NCI-H748 (cell line): Measurements from ENCODE around the gene KCTD12.

Experiments used
- DNase-seq: peaks from one replicate; lab custom pipeline; 2025; ENCODE audit not compliant: unreplicated experiment; lab: John Stamatoyannopoulos, UW

Gene KCTD12

DNA sequence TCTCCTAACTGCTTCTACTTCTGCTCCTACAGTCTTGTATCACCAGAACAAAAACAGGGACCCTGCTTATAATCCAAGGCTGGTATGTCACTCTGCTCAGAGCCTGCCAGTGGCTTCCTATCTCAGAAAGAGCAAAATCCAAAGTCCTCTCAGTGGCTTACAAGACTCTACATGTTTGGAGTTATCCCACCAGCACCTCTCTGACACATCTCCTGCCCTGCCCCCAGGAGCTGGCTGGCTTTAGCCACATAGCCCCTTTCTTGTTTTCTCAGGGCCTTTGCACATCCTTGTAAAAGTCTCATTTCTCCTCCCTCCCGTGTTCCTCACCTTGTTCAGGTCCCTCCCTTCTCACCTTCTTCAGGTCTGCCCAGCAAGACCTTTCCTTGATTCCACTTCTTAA, 2.2 kb upstream of the KCTD12 start:
- DNase-seq = no peak

DNA sequence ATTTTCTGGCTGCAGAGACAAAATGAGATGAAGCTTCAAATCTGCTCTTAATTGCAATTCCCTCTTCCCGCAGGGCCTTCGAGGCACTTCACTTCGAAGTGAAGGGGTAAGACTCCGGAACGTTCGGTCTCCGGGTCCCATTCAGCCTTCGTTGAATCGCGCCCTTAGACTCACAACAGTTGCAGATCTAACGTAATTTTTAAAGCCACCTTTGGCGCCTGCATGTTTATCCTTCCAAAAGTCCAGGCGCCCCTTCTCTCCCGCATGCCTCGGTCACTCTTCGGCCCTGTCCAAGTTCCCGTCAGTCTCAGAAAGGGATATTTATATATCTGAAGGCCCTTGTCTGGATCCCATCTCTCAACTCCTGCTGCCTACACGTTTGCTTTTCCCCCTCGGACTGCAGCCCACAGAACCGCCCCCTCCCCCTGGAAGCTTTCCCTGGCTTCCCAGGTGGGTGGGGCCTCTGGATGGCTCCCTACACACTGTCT, 915 bp upstream of the KCTD12 start:
- peak; percentile 38 for DNase-seq

DNA sequence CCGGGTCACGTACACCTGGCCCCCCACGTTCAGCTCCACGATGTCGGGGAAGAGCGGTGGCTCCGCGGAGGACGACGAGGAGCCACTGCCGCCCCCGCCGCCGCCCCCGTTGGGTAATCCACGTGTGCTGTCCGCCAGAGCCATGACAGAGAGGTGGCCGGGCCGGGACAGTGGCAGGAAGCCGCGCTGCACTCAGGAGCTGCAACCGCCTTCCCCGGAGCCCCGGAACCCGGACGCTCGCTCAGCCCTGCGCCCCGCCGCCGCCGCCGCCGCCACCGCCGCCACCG, 257 bp downstream of the KCTD12 start:
- no peak for DNase-seq

DNA sequence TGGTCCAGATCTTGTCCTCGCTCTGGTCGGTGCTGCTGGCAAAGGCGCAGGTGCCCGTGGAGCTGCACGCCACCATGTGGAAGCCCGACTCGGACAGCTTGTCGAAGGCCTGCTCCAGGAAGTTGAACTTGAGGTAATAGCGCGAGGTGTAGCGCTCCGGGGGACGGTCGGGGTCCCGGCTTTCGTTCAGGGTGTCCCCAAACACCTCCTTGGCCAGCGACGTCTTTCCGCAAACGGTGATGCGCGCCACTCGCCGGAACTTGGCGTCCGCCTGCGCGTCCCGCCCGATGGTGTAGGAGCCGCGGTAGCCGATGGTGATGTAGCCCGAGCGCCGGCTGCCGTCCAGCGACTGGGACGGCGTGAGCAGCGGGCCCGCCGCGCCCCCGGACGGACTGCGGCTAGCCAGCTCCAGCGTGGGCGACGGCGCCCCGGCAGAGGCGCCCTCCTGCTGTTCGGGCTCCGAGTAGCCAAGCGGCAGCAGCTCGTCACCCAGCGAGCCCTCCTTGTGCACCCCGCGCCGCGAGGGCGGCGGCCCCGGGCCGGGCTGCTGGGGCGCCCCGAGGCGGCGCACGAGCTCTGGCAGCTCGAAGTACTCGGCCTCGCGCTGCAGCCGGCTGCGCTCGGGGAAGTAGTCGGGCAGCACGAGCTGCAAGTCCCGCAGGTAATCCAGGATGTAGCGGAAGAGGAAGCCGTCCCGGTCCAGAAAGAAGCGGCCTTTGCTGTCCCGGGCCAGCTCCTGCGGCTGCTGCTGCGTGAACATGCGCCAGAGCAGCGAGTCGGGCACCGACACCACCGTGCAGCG, 801 bp downstream of the KCTD12 start:
- peak; percentile 85 for DNase-seq

DNA sequence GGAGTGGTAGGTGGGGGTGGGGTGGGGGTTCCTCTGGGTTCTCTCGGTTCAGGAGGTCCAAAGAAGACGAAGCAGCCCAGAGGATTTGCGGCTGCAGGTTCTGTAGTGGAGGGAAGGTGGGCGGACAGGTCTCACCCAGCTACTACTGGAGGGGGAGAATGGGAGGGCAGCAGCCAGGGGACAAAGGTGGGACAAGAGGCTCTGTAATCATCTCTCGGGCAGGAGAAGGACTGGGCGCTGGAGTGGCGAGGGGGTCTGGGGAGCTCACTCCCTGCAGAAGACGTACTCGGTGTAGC, 1.4 kb downstream of the KCTD12 start:
- no peak for DNase-seq

DNA sequence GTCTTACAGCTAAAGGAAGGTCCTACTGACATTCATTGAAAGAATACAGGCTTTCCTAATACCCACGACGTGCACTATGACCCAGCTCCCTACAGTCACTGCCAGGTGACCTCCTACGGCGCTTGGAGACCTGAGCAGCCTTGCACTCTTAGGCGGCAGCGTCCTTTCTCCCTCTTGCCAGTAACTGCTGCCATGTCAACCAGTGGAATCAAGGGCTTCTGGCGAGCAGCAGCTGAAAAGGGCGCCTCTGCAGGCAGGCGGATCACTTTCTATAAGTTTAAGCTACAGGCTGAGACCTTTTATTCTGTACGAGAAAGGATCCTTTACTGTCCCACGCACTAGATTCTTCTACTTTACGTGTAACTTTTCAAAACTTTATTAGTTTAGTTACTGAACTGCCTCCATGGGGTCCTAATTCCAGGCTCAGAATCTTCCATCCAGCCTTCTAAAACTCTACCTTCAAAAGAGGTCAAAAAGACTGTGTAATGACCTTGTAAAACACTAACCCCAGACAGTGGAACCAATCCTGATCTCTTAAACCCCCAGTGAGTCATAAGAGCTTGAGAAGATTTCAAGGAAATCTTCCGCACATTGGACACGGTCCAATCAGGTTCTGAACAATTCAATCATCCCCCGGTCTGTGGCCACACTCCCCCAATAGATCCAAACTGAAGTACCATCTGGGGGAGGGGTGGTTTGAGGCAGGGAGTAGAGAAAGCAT, 1.9 kb downstream of the KCTD12 start:
- peak; percentile 83 for DNase-seq

DNA sequence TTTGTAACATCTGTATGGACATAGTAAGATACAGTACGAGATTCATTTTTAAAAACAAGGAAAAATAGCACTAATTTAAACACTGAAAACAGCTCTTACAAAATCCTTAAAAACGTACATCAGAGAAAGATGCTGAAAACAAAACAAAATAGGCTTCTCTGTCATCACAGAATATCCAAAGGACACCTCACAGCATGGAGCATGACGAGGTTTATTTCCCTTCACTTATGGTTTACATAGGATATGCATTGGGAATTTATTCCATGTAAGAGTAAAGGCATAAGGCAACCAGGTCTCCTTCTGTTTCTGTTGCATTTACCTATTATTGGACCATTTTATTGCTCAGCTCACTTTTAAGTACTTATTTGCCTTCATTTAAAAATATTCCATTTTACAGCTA, 3.0 kb downstream of the KCTD12 start:
- DNase-seq = no peak

DNA sequence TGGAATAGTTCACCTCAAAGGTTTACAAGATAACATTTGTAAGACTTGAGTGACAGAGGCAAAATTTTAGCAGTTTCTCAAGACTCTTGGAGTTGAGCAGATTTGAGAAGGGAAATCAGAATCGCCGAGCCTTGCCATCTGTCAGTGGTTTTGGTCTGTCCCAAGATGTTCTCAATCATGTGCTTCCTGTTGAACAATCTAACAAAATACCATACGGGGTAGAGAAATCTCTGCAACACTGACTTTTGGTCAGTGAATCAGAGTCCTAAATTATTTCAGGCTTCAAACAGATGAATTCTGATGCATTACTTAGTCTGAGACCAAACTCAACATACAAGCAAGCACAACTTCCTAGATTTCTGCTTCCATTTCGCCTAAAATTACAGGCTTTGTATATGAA, 3.8 kb downstream of the KCTD12 start:
- DNase-seq = no peak

DNA sequence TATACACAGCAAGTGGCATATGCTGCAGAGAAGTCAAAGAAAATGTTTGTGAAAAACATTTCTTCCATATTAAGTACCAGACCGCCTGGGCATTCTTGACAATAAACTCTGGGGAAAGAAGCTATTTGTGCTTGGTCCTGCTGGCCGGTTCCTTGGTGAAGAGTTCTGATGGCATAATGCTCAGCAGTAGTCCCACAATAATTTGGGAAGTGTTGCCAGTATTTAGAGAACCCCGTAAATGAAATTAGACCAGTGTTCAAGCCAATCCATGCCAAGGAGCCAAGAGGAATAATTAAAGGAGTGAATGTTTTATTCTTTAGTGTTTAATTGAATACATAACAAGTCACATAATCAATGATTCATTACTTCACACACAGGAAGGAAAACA, 6.3 kb downstream of the KCTD12 start:
- DNase-seq = no peak

DNA sequence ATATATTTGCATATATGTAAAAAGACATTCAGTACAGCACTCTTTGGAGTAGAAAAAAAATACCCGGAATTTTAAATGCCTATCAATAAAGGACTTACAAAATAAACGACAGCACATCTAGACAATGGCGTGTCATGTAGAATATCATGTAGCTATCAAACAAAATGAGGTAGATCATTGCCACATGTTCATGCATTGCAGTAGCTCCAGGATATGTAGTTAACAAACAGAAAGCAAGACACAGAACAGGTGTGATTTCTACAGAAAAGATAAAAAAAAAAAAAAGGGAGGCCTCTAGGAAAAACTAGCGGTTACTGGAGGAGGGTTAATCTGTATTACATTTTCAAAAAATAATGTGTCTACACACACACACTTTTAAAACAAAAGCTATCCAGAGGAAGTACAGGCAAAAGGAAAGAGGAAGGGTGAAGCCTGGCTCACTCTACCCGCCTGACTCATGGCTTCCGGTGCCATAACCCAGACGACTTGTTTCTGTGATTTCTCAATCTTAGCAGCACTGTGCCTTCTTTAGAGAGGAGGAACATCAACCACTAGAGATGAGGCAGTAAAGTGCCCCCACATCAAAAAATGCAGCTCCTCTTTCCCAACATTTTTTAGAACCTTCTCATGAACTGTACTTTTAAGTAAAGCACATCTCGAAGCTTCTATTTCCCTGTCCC, 6.9 kb downstream of the KCTD12 start:
- DNase-seq = no peak

DNA sequence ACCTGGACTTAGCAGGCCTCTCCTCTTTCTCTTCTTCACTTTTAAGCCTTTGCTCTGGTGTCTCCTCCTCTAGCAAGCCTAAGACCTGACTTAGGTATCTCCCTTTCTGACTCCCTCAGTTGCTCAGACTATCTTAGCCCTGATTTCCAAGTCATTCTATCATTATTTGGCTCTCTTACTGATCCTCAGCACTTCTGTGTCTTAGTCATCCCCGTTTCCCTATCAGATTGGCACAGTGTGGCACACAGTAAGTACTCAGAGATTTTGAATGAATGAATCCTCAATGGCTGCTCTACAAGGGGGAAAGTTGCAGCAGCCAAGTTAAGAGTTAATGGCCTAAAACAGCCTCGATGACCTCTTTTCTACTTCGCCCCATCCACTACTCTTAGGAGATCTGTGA, 8.2 kb downstream of the KCTD12 start:
- DNase-seq = no peak

DNA sequence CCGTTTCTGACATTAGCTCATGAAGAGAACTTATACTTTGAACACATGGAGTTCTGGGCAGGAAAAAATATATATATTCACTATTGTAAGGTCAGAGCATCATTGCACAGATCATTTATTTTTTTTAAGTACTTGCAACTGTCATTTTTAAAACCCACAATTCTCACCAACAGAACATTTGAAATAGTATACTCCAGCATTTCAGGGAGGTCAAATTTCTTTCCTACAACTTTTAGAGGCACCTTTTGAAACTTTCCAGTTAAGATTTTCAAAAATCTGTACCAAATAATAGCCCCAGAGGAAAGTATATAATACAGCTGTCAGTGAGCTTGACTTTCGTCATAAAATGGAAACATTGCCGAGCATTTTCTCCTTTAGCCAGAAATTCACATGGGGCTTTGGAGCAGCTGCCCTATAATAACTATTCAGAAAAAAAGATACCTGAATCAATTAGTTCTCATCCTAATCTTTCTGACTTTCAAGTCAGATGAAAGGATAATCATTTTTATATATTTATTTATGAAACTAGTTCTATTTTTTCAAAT, 10.9 kb downstream of the KCTD12 start:
- no peak for DNase-seq

DNA sequence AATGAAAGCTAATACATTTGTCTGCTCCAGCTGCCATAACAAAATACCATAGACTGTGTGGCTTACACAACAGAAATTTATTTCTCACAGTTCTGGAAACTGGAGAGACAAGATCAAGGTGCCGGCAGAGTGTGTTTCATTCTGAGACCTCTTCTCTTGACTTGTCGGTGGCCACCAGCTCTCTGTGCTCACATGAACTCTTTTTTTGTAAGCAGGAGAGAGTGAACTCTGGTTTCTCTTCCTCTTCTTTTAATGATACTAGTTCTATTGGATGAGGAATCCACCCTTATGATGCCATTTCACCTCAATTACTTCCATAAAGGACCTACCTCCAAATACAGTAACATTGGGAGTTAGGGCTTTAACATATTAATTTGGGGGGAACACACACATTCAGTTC, 11.7 kb downstream of the KCTD12 start:
- no peak for DNase-seq

DNA sequence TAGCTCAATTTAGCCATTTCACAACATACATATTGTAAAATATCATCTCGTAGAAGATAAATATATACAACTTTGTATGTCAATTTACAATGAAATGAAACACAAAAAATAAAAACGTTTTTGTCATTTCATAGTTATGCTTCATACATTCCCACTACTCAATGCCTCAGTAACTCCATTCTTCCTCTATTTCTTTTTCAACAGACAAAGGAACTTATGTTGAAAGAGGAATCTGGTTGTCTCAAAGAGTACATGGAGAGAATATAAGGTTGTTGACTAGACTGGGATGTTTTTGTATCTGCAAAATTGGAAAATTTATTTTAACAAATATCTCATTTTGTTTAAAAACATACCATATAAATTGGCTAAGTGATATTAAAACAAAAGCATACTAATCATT, 12.8 kb downstream of the KCTD12 start:
- no peak for DNase-seq

DNA sequence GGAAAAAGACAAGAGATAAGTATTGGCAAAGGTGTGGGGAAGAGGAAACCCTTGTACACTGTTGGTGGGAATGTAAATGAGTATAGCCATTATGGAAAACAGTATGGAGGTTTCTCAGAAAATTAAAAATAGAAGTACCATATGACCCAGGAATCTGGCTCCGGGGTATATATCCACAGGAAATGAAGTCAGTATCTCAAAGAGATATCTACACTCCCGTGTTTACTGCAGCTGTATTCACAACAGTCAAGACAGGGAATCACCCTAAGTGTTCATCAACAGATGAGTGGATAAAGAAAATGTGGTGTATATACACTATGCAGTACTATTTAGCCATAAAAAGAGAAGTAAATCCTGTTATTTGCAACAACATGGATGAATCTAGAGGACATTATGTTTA, 13.5 kb downstream of the KCTD12 start:
- no peak for DNase-seq

DNA sequence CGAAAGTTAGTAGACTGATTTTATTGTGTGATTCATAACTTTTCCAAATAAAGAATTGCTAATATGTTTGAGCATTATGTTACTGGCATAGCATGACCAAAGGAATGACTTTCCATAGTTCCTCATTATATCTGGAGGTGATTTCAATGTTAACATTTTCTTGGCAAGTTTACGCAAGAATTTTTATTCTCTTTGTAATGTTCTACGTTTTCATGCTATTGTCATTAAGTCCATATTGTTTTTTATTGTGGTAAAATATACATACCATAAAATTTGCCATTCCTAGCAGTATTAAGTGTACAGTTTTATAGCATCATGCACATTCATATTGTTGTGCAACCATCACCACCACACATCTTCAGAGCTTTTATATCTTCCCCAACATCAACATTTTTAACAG, 14.8 kb downstream of the KCTD12 start:
- no peak for DNase-seq

DNA sequence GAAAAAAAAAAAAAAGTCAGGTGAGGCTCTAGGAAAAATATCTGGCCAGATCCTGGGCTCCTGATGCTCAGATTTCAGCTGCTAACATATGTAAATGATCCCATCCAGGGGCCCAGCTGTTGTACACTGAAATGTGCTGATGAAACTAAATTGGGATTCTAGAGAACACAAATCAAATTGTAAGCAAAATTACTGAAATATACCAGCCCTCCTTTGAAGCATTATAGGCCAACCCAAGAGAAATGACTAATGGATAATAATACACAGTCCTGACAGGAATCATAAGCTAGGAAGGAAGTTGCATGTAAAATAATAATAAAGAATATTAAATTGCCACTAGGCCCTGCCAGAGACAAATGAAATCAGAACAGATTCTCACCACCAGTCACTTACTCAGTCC, 17.8 kb downstream of the KCTD12 start:
- DNase-seq = no peak

DNA sequence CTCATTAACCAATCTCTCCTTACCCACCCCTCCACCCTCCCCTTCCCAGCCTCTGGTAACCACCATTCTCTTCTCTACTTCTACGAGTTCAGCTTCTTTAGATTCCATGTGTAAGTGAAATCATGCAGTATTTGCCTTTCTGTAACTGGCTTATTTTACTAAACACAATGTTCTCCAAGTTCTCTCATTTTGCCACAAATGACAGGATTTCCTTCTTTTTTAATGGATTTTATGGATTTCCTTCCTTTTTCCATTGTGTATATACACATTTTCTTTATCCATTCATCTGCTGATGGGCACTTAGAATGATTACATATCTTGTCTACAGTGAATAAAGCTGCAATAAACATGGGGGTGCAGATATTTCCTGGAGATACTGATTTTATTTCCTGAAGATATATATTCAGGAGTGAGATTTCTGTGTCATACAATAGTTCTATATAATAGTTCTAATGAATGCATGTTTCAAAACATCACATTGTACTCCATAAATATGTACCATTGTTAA, 20.2 kb downstream of the KCTD12 start:
- DNase-seq = no peak

DNA sequence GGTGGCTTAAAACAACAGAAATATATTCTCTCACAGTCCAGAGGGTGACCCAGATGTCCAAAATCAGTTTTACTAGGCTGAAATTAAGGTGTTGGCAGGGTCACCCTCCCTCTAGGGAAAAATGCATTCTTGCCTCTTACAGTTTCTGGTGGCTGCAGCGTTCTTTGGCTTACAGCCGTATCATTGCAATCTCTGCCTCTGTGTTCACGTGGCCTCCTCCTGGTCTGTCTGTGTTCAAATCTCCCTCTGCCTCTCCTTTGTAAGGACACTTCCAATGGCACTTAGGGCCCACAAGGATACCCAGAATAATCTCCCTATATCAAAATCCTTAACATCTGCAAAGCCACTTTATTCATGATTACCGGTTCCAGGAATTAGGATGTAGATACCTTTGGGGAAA, 21.1 kb downstream of the KCTD12 start:
- DNase-seq = no peak

DNA sequence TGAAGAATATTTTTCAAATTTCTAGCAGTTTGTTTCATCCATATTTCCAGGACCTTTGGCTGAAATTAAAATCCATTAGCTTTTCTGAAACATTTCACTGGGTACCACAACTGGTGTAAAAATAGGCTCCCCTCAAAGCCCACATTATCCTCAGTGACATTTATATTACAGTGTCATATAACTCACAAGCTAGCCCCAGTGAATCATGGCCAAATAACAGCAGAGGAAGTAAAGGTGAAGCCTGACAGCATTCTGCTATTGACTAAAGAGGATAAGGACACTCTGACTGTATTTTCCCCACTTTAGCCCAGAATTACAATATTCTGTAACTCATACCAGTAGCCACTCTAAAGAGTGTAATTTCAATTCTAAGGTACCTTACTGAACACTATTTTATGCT, 21.9 kb downstream of the KCTD12 start:
- no peak for DNase-seq

DNA sequence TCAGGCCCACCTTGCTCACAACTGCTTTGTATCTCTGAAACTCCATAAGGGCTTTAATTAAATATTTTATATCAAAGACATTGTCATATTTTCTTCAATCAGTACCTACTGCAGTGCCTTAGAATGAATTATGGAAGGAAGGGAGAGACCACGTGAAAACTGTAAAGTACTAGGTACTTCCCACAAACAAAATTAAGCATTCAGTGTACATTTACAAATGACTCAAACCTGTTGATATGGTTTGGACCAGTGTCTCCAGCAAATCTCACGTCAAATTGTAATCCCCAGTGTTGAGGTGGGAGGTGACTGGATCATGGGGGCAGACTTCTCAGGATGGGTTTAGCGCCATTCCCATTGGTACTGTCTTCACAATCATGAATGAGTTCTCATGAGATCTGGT, 23.2 kb downstream of the KCTD12 start:
- no peak for DNase-seq

DNA sequence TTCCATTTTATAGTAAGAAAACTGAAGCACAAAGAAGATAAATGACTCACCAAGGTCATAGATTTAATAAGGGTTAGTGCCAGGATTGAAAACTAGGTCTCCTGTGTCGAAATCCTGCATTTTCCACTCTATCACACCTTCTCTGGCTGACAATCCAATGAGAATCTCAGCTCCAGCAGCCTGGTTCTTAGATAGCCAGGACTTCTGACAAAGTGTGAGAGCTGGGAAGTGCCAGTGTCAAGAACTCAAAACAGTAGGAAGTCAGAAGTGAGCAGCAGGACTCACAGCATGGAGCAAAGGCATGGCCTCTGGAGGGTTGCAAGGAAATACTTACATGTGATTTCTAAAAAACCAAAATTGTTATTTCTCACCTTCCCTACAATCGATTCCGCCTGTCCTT, 24.3 kb downstream of the KCTD12 start:
- DNase-seq = no peak
